Natural killer cell (primary cell): Measurements from ENCODE around the gene KLHL3. TPM values are rescaled to one million over a fixed set of nuclear protein-coding genes. Genes with fewer than 3 reads are reported as not detected.

ENCODE experiments used
- ATAC-seq, 3 donors: fragments of 150-1000 bp in 2 of 3; fragments of 200-7000 bp in 1 of 3; cut with Tn5 transposase; 1 replicate in 1 of 3; 2 replicates in 2 of 3; pipeline ENCODE4 v1.10.0; 2021; ENCODE audit warnings: mild to moderate bottlenecking in 2 of 3, moderate library complexity in 2 of 3
- DNase-seq, 2 donors: peaks; one replicate each; pipeline versions ENCODE4 v3.0.0 to v3.0.0-alpha.2; 2013 to 2021; ENCODE audit warnings: mixed read lengths in 1 of 2
- H3K27ac ChIP-seq: one replicate; pipeline ENCODE4 v1.5.1; 2013; ENCODE audit warnings: mild to moderate bottlenecking, low read length
- H3K27me3 ChIP-seq: one replicate; pipeline ENCODE4 v1.6.1; 2013; ENCODE audit warnings: low read length; ENCODE audit not compliant: control insufficient read depth, insufficient read depth
- H3K36me3 ChIP-seq: one replicate; pipeline ENCODE4 v1.6.1; 2013; ENCODE audit warnings: low read length; ENCODE audit not compliant: control insufficient read depth, insufficient read depth
- H3K4me1 ChIP-seq: one replicate; pipeline ENCODE4 v1.6.1; 2013; ENCODE audit warnings: low read length; ENCODE audit not compliant: control insufficient read depth, insufficient read depth
- H3K4me3 ChIP-seq: one replicate; pipeline ENCODE4 v1.5.1; 2013; ENCODE audit warnings: low read length
- H3K9me3 ChIP-seq: one replicate; pipeline ENCODE4 v1.6.1; 2013; ENCODE audit warnings: low read length; ENCODE audit not compliant: control insufficient read depth, insufficient read depth
- H3K27ac Mint-ChIP-seq, 2 donors: one replicate each; pipeline ENCODE4 v1.8.0; 2022; ENCODE audit warnings: mild to moderate bottlenecking in 2 of 2, mixed read lengths in 2 of 2, moderate library complexity in 1 of 2
- H3K27me3 Mint-ChIP-seq, 2 donors: one replicate each; pipeline ENCODE4 v1.8.0; 2022; ENCODE audit warnings: low read depth in 2 of 2, mixed read lengths in 2 of 2
- H3K36me3 Mint-ChIP-seq: one replicate; pipeline ENCODE4 v1.8.0; 2022; ENCODE audit warnings: mixed read lengths
- H3K4me1 Mint-ChIP-seq, 2 donors: one replicate each; pipeline ENCODE4 v1.8.0; 2022; ENCODE audit warnings: mixed read lengths in 2 of 2
- H3K4me3 Mint-ChIP-seq: one replicate; pipeline ENCODE4 v1.8.0; 2022; ENCODE audit warnings: mild to moderate bottlenecking, moderate library complexity, mixed read lengths
- H3K9me3 Mint-ChIP-seq, 2 donors: one replicate each; pipeline ENCODE4 v1.8.0; 2022; ENCODE audit warnings: mixed read lengths in 2 of 2
- WGBS: methylation state at CpG from one replicate; pipeline ENCODE4 v1.1.7; 2013; ENCODE audit warnings: missing lambda C conversion rate; ENCODE audit not compliant: insufficient coverage; 5-methylcytosine and 5-hydroxymethylcytosine counted together
- intact Hi-C: fragments of 100-400 bp; cut with micrococcal nuclease; formaldehyde crosslinking; loops from one replicate; pipeline ENCODE4 v1.14.2; 2022
- total RNA-seq, 4 donors: library from RNA; stranded (reverse); fragments of 120-200 nt in 1 of 4; gene quantifications; one replicate each; pipeline versions ENCODE4 v1.2.3 to v1.2.4, GENCODE V29; 2013 to 2022
- TF ChIP-seq, protein P1 (sequence below): fragments of 200-600 bp; IDR thresholded peaks from one replicate; pipeline ENCODE4 v1.8.0; 2022; ENCODE audit warnings: antibody characterized with exemption

The KLHL3 gene
- total RNA-seq, 3 donors from 2014 or later (not counting 1 experiment from before 2014, with no cell fraction given) = 11.2 to 14.0 (median 13.2) TPM

GRCh38 chr5:137589185-137589584, 146.7 kb downstream of the KLHL3 start:
- no peaks in the 10 kb centered on the region for H3K4me1 ChIP-seq
- TF ChIP-seq, protein P1, sequence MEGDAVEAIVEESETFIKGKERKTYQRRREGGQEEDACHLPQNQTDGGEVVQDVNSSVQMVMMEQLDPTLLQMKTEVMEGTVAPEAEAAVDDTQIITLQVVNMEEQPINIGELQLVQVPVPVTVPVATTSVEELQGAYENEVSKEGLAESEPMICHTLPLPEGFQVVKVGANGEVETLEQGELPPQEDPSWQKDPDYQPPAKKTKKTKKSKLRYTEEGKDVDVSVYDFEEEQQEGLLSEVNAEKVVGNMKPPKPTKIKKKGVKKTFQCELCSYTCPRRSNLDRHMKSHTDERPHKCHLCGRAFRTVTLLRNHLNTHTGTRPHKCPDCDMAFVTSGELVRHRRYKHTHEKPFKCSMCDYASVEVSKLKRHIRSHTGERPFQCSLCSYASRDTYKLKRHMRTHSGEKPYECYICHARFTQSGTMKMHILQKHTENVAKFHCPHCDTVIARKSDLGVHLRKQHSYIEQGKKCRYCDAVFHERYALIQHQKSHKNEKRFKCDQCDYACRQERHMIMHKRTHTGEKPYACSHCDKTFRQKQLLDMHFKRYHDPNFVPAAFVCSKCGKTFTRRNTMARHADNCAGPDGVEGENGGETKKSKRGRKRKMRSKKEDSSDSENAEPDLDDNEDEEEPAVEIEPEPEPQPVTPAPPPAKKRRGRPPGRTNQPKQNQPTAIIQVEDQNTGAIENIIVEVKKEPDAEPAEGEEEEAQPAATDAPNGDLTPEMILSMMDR = no peak
- H3K36me3 ChIP-seq = no peaks in the 10 kb centered on the region
- H3K27me3 ChIP-seq = no peaks in the 10 kb centered on the region
- ATAC-seq (no peak), DNase-seq (no peak)
- H3K36me3 Mint-ChIP-seq = no peaks in the 10 kb centered on the region
- no peak overlapping the region for H3K4me3 Mint-ChIP-seq
- peaks cover 6% of the 10 kb centered on the region in 2 donors for H3K4me1 Mint-ChIP-seq
- no peaks in the 10 kb centered on the region for H3K9me3 ChIP-seq
- no peak overlapping the region for H3K27ac ChIP-seq
- no peak overlapping the region for H3K4me3 ChIP-seq
- H3K9me3 Mint-ChIP-seq = no peaks in the 10 kb centered on the region
- H3K27ac Mint-ChIP-seq = no peak overlapping the region
- peaks cover 31 to 39% of the 10 kb centered on the region in 2 donors for H3K27me3 Mint-ChIP-seq
- intact Hi-C loops = no loop called here
- WGBS = 25% methylated on average over 3 of the region's 3 CpGs

- Mint-ChIP-seq H3K9me3 (no peaks in the 10 kb centered on the region), H3K36me3 (no peaks in the 10 kb centered on the region), H3K4me3 (no peak overlapping the region), H3K4me1 (peaks cover 6% of the 10 kb centered on the region in 2 donors), H3K27me3 (peaks cover 24 to 30% of the 10 kb centered on the region in 2 donors), H3K27ac (no peak overlapping the region)
- Histone ChIP-seq H3K4me1 (no peaks in the 10 kb centered on the region), H3K9me3 (no peaks in the 10 kb centered on the region), H3K27ac (no peak overlapping the region), H3K4me3 (no peak overlapping the region), H3K27me3 (no peaks in the 10 kb centered on the region), H3K36me3 (no peaks in the 10 kb centered on the region)
- intact Hi-C loops = no loop called here
- 80% methylated on average over 4 of the region's 4 CpGs for WGBS
- ATAC-seq (no peak), DNase-seq (no peak)
- TF ChIP-seq, protein P1 = no peak
Measured at GRCh38 chr5:137587919-137588318, 148.0 kb downstream of the KLHL3 start.

GRCh38 chr5:137584262-137584661, 151.6 kb downstream of the KLHL3 start:
- Mint-ChIP-seq H3K36me3 (no peaks in the 10 kb centered on the region), H3K4me1 (peaks cover 27 to 28% of the 10 kb centered on the region in 2 donors), H3K27ac (no peak overlapping the region), H3K9me3 (no peaks in the 10 kb centered on the region), H3K4me3 (no peak overlapping the region), H3K27me3 (peaks cover 19 to 28% of the 10 kb centered on the region in 2 donors)
- Histone ChIP-seq H3K27ac (no peak overlapping the region), H3K9me3 (no peaks in the 10 kb centered on the region), H3K4me1 (peaks cover 9% of the 10 kb centered on the region), H3K4me3 (no peak overlapping the region), H3K36me3 (no peaks in the 10 kb centered on the region), H3K27me3 (no peaks in the 10 kb centered on the region)
- TF ChIP-seq, protein P1 = no peak
- 94% methylated on average over 1 of the region's 1 CpG for WGBS
- intact Hi-C loops = no loop called here
- no peak for ATAC-seq
- DNase-seq = no peak

DNA sequence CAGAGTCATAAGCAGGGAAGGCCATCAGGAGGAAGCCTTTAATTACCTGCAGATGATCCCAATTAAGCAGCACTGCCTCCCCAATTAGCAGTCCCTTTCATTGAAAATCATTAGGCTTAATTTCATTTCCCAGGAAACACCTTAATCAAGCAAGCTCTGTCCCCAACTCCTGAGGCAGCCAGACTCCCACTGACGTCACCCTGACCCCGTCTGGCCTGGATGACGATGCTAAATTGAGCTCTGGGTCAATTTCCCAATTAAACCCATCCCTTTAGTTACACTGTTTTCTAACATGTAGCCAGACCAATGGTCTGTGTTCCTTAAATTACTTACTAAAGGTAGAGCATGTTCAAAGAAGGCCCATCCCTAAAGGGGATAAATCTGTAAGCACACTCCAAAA, 152.8 kb downstream of the KLHL3 start:
- H3K4me1 Mint-ChIP-seq = peaks cover 23% of the 10 kb centered on the region in 2 donors
- Histone ChIP-seq H3K27ac (no peak overlapping the region), H3K9me3 (no peaks in the 10 kb centered on the region), H3K36me3 (no peaks in the 10 kb centered on the region), H3K4me1 (peaks cover 9% of the 10 kb centered on the region), H3K27me3 (no peaks in the 10 kb centered on the region), H3K4me3 (no peak overlapping the region)
- no peak overlapping the region for H3K4me3 Mint-ChIP-seq
- no peak overlapping the region for H3K27ac Mint-ChIP-seq
- intact Hi-C loops = no loop called here
- no peak for DNase-seq
- ATAC-seq = no peak
- H3K36me3 Mint-ChIP-seq = no peaks in the 10 kb centered on the region
- no peaks in the 10 kb centered on the region for H3K9me3 Mint-ChIP-seq
- H3K27me3 Mint-ChIP-seq = peaks cover 14 to 18% of the 10 kb centered on the region in 2 donors
- WGBS = 83% methylated on average over 3 of the region's 3 CpGs
- TF ChIP-seq, protein P1 = no peak
